ENCODE data around the gene NPHP4.

GRCh38 chr1:5959667-5960230, 32.5 kb downstream of the NPHP4 start:
- no peak for TF ChIP-seq POLR2A (IDR thresholded peaks at IDR 0.05; ENCODE audit: borderline replicate concordance, extremely low read depth, insufficient read depth, insufficient read length)
- no peak for TF ChIP-seq EZH2phosphoT487 (IDR thresholded peaks at IDR 0.05; ENCODE audit: borderline replicate concordance)
- TF ChIP-seq POLR2AphosphoS5 (IDR thresholded peaks at IDR 0.05; ENCODE audit: low read depth, low read length): no peak
- no peak for TF ChIP-seq TCF7L2 (IDR thresholded peaks at IDR 0.05; ENCODE audit: borderline replicate concordance, extremely low read depth, insufficient read depth, insufficient read length)
- TF ChIP-seq CEBPB (IDR thresholded peaks at IDR 0.05; ENCODE audit: low read depth): no peak
- no peak for TF ChIP-seq CTCF (IDR thresholded peaks at IDR 0.05 in 2 of 3, conservative IDR thresholded peaks at IDR 0.05 in 1 of 3; ENCODE audit: borderline replicate concordance in 1 of 3, insufficient read depth in 1 of 3, low read depth in 2 of 3, low read length in 2 of 3)
- TF ChIP-seq, protein P1, sequence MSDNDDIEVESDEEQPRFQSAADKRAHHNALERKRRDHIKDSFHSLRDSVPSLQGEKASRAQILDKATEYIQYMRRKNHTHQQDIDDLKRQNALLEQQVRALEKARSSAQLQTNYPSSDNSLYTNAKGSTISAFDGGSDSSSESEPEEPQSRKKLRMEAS (IDR thresholded peaks at IDR 0.05): no peak
- TF ChIP-seq SIN3A (IDR thresholded peaks at IDR 0.05; ENCODE audit: low read depth): no peak
- no peak for TF ChIP-seq EZH2 (IDR thresholded peaks at IDR 0.05)
- TF ChIP-seq, protein P2, sequence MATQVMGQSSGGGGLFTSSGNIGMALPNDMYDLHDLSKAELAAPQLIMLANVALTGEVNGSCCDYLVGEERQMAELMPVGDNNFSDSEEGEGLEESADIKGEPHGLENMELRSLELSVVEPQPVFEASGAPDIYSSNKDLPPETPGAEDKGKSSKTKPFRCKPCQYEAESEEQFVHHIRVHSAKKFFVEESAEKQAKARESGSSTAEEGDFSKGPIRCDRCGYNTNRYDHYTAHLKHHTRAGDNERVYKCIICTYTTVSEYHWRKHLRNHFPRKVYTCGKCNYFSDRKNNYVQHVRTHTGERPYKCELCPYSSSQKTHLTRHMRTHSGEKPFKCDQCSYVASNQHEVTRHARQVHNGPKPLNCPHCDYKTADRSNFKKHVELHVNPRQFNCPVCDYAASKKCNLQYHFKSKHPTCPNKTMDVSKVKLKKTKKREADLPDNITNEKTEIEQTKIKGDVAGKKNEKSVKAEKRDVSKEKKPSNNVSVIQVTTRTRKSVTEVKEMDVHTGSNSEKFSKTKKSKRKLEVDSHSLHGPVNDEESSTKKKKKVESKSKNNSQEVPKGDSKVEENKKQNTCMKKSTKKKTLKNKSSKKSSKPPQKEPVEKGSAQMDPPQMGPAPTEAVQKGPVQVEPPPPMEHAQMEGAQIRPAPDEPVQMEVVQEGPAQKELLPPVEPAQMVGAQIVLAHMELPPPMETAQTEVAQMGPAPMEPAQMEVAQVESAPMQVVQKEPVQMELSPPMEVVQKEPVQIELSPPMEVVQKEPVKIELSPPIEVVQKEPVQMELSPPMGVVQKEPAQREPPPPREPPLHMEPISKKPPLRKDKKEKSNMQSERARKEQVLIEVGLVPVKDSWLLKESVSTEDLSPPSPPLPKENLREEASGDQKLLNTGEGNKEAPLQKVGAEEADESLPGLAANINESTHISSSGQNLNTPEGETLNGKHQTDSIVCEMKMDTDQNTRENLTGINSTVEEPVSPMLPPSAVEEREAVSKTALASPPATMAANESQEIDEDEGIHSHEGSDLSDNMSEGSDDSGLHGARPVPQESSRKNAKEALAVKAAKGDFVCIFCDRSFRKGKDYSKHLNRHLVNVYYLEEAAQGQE (IDR thresholded peaks at IDR 0.05; ENCODE audit: low read depth): no peak
